Activated T-helper 2 cell treated with anti-CD3 and anti-CD28 coated beads, Interferon-gamma antibody, Interleukin-2, Interleukin-4, amounts not matched to agents 10 μg/mL and 5 μg/mL and 100 μg/mL, durations not matched to agents 14 hours and 24 hours and 36 hours (primary cell): ENCODE measurements around the gene CARMIL3. TPM values are rescaled to one million over a fixed set of nuclear protein-coding genes. Genes with fewer than 3 reads are reported as not detected.

Experiments
- DNase-seq: peaks from one replicate; pipeline ENCODE4 v3.0.0; 2021; ENCODE audit warnings: low spot score
- H3K27ac Mint-ChIP-seq: one replicate; pipeline ENCODE4 v1.8.0; 2021; ENCODE audit warnings: mixed read lengths
- H3K27me3 Mint-ChIP-seq: one replicate; pipeline ENCODE4 v1.8.0; 2021; ENCODE audit warnings: low read depth, mixed read lengths
- H3K36me3 Mint-ChIP-seq: one replicate; pipeline ENCODE4 v1.8.0; 2021; ENCODE audit warnings: low read depth, mixed read lengths
- H3K4me1 Mint-ChIP-seq: one replicate; pipeline ENCODE4 v1.8.0; 2021; ENCODE audit warnings: low read depth, mixed read lengths
- H3K4me3 Mint-ChIP-seq: one replicate; pipeline ENCODE4 v1.8.0; 2021; ENCODE audit warnings: low read depth, mild to moderate bottlenecking, moderate library complexity, mixed read lengths
- H3K9me3 Mint-ChIP-seq: one replicate; pipeline ENCODE4 v1.8.0; 2021; ENCODE audit warnings: mixed read lengths
- intact Hi-C: fragments of 100-400 bp; cut with micrococcal nuclease; formaldehyde crosslinking; loops from one replicate; pipeline ENCODE4 v1.15.1; 2023
- total RNA-seq: library from RNA; stranded (reverse); gene quantifications from 2 replicates; pipeline ENCODE4 v1.2.3, GENCODE V29; 2022

CARMIL3 gene
- total RNA-seq, 1 donor from 2014 or later = 1.3 TPM

- H3K27me3 Mint-ChIP-seq = no peaks in the 10 kb centered on the region
- peaks cover 16% of the 10 kb centered on the region for H3K36me3 Mint-ChIP-seq
- no peak overlapping the region for H3K27ac Mint-ChIP-seq
- intact Hi-C loops = loop anchor here (10.0 kb wide), 1 partner anchor 343 kb away; no protein-coding TSS in a partner anchor
- no peaks in the 10 kb centered on the region for H3K9me3 Mint-ChIP-seq
- peaks cover 31% of the 10 kb centered on the region for H3K4me1 Mint-ChIP-seq
- H3K4me3 Mint-ChIP-seq = peak overlapping the region; percentile 10
- no peak for DNase-seq
Observed at GRCh38 chr14:24092110-24092504, 40.3 kb downstream of the CARMIL3 start.

GRCh38 chr14:24092505-24093206, 40.8 kb downstream of the CARMIL3 start:
- no peak for DNase-seq
- peak overlapping the region; percentile 97 for H3K4me3 Mint-ChIP-seq
- H3K9me3 Mint-ChIP-seq = no peaks in the 10 kb centered on the region
- peaks cover 31% of the 10 kb centered on the region for H3K4me1 Mint-ChIP-seq
- H3K36me3 Mint-ChIP-seq = peaks cover 16% of the 10 kb centered on the region
- no peaks in the 10 kb centered on the region for H3K27me3 Mint-ChIP-seq
- intact Hi-C loops = loop anchor here (10.0 kb wide), 1 partner anchor 342 kb away; no protein-coding TSS in a partner anchor
- peak overlapping the region; percentile 68 for H3K27ac Mint-ChIP-seq

GRCh38 chr14:24093207-24093900, 41.5 kb downstream of the CARMIL3 start:
- no peak for DNase-seq
- Mint-ChIP-seq H3K27ac (peak overlapping the region; percentile 68), H3K4me1 (peaks cover 31% of the 10 kb centered on the region), H3K4me3 (peak overlapping the region; percentile 97), H3K27me3 (no peaks in the 10 kb centered on the region), H3K36me3 (peaks cover 16% of the 10 kb centered on the region), H3K9me3 (no peaks in the 10 kb centered on the region)
- intact Hi-C loops = loop anchor here (10.0 kb wide), 1 partner anchor 341 kb away; no protein-coding TSS in a partner anchor

- no peaks in the 10 kb centered on the region for H3K9me3 Mint-ChIP-seq
Observed at GRCh38 chr14:24093901-24094840, 42.4 kb downstream of the CARMIL3 start, which contains the start of gene PCK2. Gene PCK2 (plus strand): TSS chr14:24094311. CDS start chr14:24094406, 95 bp downstream.

GRCh38 chr14:24094841-24095270, 43.0 kb downstream of the CARMIL3 start:
- intact Hi-C loops = loop anchor here (1.0 to 10.0 kb wide), 5 partner anchors 13 to 340 kb away; partner anchors contain the start of genes DCAF11, DHRS4L2 and NRL
- Mint-ChIP-seq H3K27me3 (no peaks in the 10 kb centered on the region), H3K4me1 (peaks cover 32% of the 10 kb centered on the region), H3K27ac (peak overlapping the region; percentile 98), H3K36me3 (peaks cover 25% of the 10 kb centered on the region), H3K9me3 (no peaks in the 10 kb centered on the region), H3K4me3 (peak overlapping the region; percentile 97)
- no peak for DNase-seq

More at GRCh38 chr14:24093901-24094840, 42.4 kb downstream of the CARMIL3 start, which contains the start of gene PCK2:
- Mint-ChIP-seq H3K27me3 (no peaks in the 10 kb centered on the region), H3K36me3 (peaks cover 19% of the 10 kb centered on the region), H3K4me1 (peaks cover 31% of the 10 kb centered on the region), H3K27ac (peak within 1 kb of the TSS; percentile 98), H3K4me3 (peak within 1 kb of the TSS; percentile 97)
- intact Hi-C loops = loop anchor here (1.0 to 10.0 kb wide), 3 partner anchors 41 to 341 kb away; partner anchors contain the start of gene DHRS4L2
- DNase-seq = peak; percentile 68

- H3K27ac Mint-ChIP-seq = peak overlapping the region; percentile 98
- H3K36me3 Mint-ChIP-seq = peaks cover 30% of the 10 kb centered on the region
- H3K4me1 Mint-ChIP-seq = peaks cover 30% of the 10 kb centered on the region
- peak overlapping the region; percentile 97 for H3K4me3 Mint-ChIP-seq
- DNase-seq = peak; percentile 54
- intact Hi-C loops = loop anchor here (1.0 to 10.0 kb wide), 4 partner anchors 13 to 339 kb away; partner anchors contain the start of genes DCAF11, DHRS4L2 and NRL
- no peaks in the 10 kb centered on the region for H3K9me3 Mint-ChIP-seq
- H3K27me3 Mint-ChIP-seq = no peaks in the 10 kb centered on the region
Observed at GRCh38 chr14:24095271-24096068, 43.7 kb downstream of the CARMIL3 start.

- peaks cover 27% of the 10 kb centered on the region for H3K4me1 Mint-ChIP-seq
- no peaks in the 10 kb centered on the region for H3K9me3 Mint-ChIP-seq
- peak overlapping the region; percentile 39 for H3K27ac Mint-ChIP-seq
- no peak for DNase-seq
- peaks cover 40% of the 10 kb centered on the region for H3K36me3 Mint-ChIP-seq
- peak overlapping the region; percentile 63 for H3K4me3 Mint-ChIP-seq
- H3K27me3 Mint-ChIP-seq = no peaks in the 10 kb centered on the region
- intact Hi-C loops = loop anchor here (10.0 kb wide), 1 partner anchor 338 kb away; no protein-coding TSS in a partner anchor
Observed at GRCh38 chr14:24096545-24097181, 44.9 kb downstream of the CARMIL3 start.

- Mint-ChIP-seq H3K27me3 (no peaks in the 10 kb centered on the region), H3K27ac (no peak overlapping the region), H3K4me3 (no peak overlapping the region), H3K4me1 (peaks cover 19% of the 10 kb centered on the region), H3K9me3 (no peaks in the 10 kb centered on the region), H3K36me3 (peaks cover 53% of the 10 kb centered on the region)
- DNase-seq = no peak
- intact Hi-C loops = loop anchor here (10.0 kb wide), 1 partner anchor 336 kb away; no protein-coding TSS in a partner anchor
Observed at GRCh38 chr14:24098229-24098926, 46.6 kb downstream of the CARMIL3 start.

GRCh38 chr14:24098927-24099813, 47.4 kb downstream of the CARMIL3 start:
- Mint-ChIP-seq H3K27me3 (no peaks in the 10 kb centered on the region), H3K27ac (no peak overlapping the region)

More at GRCh38 chr14:24098927-24099813, 47.4 kb downstream of the CARMIL3 start:
- intact Hi-C loops = loop anchor here (10.0 kb wide), 1 partner anchor 336 kb away; no protein-coding TSS in a partner anchor
- Mint-ChIP-seq H3K4me1 (peaks cover 16% of the 10 kb centered on the region), H3K4me3 (no peak overlapping the region), H3K36me3 (peaks cover 61% of the 10 kb centered on the region), H3K9me3 (no peaks in the 10 kb centered on the region)
- DNase-seq = no peak
